HAP-1 (cell line): ENCODE data around the gene NAT14.
"Not testable (repeated sequence)": the region's sequence is repeated elsewhere in the genome, so short reads cannot be mapped to it uniquely, and the experiment has no call there.

Experiments
- DNase-seq, 2 experiments: peaks; one replicate each; pipeline ENCODE4 v3.0.0-alpha.2; 2016 to 2020; ENCODE audit warnings: low spot score in 2 of 2
- H3K27me3 ChIP-seq: fragments of 250-450 bp; sonication (Bioruptor Pico); 2 replicates; pipeline ENCODE4 v1.5.1; 2020; ENCODE audit warnings: low read depth, mild to moderate bottlenecking, moderate library complexity
- H3K36me3 ChIP-seq: fragments of 250-450 bp; sonication (Bioruptor Pico); replicated peaks from 2 replicates; pipeline ENCODE4 v1.5.1; 2020; ENCODE audit warnings: mild to moderate bottlenecking
- H3K4me1 ChIP-seq: fragments of 250-450 bp; sonication (Bioruptor Pico); 2 replicates; pipeline ENCODE4 v1.5.1; 2020; ENCODE audit warnings: mild to moderate bottlenecking
- H3K4me3 ChIP-seq: fragments of 250-450 bp; sonication (Bioruptor Pico); 2 replicates; pipeline ENCODE4 v1.5.1; 2020; ENCODE audit warnings: mild to moderate bottlenecking, moderate library complexity
- H3K9me3 ChIP-seq: fragments of 250-450 bp; sonication (Bioruptor Pico); 2 replicates; pipeline ENCODE4 v1.5.1; 2020; ENCODE audit warnings: mild to moderate bottlenecking, moderate library complexity
- in situ Hi-C: fragments of 300-500 bp; cut with MboI; formaldehyde crosslinking; loops from 3 replicates; pipeline ENCODE4 v1.14.3; 2020; ENCODE audit warnings: low sequenced_read_pairs, inconsistent platforms, mixed read lengths

NAT14 gene

DNA sequence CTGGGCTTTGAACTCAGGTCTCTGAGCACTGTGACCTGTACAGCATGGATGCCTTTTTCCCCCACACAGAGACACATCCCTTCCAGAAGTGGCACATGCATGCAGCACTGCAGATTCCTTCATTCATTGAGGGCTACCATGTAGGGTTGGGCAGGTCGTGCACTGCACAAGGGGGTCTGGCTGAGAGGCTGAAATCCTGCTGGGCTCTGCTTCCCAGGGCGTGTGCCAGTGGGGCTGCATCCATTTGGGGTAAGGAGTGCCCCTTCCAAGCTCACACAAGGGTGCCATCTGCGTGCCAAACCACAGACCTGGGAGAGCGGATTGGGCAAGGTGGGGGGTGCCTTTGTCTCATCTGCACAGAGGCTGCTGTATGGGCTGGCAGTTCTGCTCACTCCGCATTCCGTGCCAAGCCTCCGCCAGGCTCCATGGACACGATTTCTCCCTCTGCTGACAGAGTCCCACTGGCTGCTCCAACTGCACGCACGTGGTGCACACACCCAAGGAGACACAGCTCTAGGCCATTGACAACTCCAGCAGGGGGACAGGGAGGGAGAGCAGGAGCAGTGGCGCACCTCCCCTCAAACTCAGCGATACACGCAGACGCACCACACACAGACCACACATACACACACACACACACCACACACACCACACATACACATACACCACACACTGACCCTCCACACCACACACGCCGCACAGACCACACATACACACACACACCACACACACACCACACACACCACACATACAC, 37.4 kb upstream of the NAT14 start:
- H3K4me3 ChIP-seq = no peak overlapping the region
- H3K36me3 ChIP-seq = no peaks in the 10 kb centered on the region
- H3K9me3 ChIP-seq = no peaks in the 10 kb centered on the region
- in situ Hi-C loops = no loop called here
- no peaks in the 10 kb centered on the region for H3K4me1 ChIP-seq
- H3K27me3 ChIP-seq = peaks cover 52% of the 10 kb centered on the region
- DNase-seq = peak; percentile 39 to 45

DNA sequence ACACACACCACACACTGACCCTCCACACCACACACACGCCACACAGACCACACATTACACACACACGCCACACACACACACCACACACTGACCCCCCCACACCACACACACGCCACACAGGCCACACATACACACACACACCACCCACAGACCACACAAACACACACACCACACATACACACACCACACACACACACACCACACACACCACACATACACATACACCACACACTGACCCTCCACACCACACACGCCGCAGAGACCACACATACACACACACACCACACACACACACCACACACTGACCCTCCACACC, 36.9 kb upstream of the NAT14 start:
- H3K9me3 ChIP-seq, in situ Hi-C loops, H3K4me3 ChIP-seq, H3K36me3 ChIP-seq, DNase-seq, H3K4me1 ChIP-seq: not testable (repeated sequence)
- H3K27me3 ChIP-seq = peaks cover 50% of the 10 kb centered on the region

DNA sequence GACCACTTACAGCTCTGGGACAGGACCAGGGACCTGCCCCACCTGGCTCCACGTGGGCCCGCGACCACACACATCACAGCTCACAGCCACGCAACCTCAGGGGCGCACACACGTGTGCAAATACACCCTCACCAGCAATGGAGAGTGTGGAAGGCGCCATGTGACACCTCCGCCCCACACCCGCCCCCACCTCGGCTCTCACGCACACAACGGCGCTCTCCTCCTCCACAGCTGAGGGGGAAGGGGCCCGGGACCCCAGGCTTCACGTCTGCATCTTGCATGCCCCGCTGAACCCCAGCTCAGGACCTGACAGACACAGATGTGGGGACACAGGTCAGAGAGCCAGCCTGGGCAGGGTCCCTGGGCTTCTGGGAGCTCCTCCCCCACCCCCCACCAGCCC, 35.5 kb upstream of the NAT14 start:
- no peak for DNase-seq
- in situ Hi-C loops = no loop called here
- no peaks in the 10 kb centered on the region for H3K4me1 ChIP-seq
- H3K9me3 ChIP-seq = no peaks in the 10 kb centered on the region
- H3K36me3 ChIP-seq = peaks cover 3% of the 10 kb centered on the region; the same call in 1 of the 2 replicates
- no peak overlapping the region for H3K4me3 ChIP-seq
- H3K27me3 ChIP-seq = peaks cover 38% of the 10 kb centered on the region

DNA sequence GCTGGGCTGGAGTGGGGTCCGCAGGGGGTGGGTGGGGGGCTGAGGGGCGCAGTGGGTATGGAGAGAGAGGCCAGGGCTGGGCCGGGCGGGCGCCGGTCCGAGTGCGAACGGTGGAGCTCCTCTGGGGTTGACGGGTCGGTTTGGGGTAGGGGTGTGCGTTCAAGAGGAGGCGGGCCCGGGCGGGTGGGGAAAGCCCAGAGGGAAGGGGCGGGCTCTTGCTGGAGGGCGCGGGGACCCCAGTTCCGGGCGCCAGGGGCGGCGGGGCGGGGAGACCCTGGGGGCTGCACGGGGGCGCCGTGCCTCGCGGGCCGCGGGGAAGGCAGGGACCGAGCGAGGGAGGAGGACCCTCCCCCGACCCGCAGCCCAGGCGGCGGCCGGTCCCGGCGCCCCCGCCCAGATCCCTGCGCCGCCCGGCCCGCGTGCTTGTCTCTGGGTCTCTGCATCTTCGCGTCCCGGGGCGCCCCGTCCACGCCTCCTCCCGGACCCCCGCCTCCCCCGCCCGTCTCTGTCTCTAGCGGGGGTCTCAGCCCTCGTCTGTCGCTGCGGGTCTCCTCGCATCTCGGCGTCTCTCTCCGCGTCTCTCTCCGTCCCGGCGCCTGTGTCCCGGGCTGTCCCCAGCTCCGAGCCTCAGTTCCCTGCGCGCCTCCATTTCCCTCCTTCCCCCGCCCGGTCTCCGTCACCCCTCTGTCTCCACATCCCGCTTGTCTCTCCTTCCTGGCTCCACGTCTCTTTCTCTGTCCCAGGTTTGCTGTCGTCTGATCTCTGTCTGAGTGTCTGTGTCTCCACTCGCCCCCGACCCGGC, 33.6 kb upstream of the NAT14 start:
- peak in 1 of 2 experiments; percentile 45 for DNase-seq
- peak overlapping the region; percentile 24 for H3K4me3 ChIP-seq
- in situ Hi-C loops = no loop called here
- peaks cover 8% of the 10 kb centered on the region; the same call in 1 of the 2 replicates for H3K36me3 ChIP-seq
- H3K4me1 ChIP-seq = no peaks in the 10 kb centered on the region
- H3K27me3 ChIP-seq = peaks cover 26% of the 10 kb centered on the region
- no peaks in the 10 kb centered on the region for H3K9me3 ChIP-seq

DNA sequence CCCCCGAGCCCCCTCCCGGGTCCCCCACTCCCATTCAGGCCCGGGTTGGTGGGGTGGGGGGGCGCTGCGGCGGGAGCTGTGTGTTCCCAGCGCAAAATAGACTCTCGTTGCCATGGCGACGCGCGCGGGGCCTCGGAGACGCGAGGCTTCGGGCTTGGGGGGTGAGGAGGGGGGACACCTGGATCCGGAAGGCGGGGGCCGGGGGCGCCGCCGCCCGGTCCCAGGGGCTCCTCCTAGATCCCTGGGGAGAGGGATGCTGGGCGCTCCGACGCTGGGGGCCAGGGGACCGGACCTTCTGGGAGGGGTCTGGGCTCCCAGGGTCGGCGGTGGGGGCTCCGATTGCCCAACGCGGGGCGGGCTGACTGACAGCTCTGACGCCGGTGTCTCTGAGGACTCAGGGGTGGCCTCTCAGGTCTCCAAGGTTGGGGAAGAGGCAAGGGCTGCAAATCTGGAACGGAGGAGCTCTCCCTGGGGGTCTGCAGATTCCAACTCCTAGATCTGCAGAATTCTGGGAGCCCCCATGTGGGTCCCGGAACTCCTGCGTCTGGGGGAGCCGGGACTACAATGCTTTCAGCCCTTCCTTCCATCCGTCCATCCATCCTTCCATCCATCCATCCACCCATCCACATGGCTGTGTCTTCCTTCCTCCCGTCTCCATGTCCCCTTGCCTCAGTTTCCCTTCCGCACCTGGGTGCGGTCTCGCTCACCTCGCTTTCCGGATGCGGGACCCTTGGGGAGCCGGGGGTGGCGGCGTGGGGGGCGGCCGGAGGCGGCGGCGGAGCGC, 32.8 kb upstream of the NAT14 start:
- Histone ChIP-seq H3K4me3 (peak overlapping the region; percentile 24; the same call in 1 of the 2 replicates), H3K9me3 (no peaks in the 10 kb centered on the region), H3K27me3 (peaks cover 21% of the 10 kb centered on the region), H3K4me1 (no peaks in the 10 kb centered on the region), H3K36me3 (peaks cover 8% of the 10 kb centered on the region; the same call in 1 of the 2 replicates)
- DNase-seq = peak in 1 of 2 experiments; percentile 53
- in situ Hi-C loops = no loop called here

DNA sequence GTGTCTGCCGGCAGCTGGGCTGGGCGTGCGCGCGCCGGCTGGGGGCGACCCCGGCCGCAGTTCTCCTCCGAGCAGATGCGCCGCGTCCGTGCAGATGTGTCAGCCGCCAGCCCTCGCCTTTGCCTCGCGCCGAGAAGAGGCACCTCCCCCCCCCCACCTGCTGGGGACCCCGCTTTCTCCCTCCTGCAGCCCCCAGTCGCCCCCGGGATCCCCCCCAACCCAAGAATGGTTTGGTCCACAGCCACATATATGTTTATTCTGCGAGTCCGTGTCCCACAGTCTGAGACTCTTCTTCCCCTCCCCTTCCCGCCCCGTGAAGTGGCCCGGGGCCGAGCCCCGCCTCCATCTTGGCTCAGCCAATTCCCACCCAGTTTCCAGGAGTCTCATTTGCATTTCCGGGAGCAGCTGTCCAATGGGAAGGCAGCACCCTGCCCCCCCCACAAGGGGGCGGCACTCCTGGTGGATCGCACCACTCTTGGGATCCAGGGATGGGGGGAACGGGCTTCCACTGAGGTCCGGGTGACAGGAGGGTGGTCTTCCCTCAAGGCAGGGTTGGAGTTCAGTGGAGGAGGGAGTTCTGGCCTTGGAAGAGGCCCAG, 32.1 kb upstream of the NAT14 start:
- no peak overlapping the region for H3K4me3 ChIP-seq

DNA sequence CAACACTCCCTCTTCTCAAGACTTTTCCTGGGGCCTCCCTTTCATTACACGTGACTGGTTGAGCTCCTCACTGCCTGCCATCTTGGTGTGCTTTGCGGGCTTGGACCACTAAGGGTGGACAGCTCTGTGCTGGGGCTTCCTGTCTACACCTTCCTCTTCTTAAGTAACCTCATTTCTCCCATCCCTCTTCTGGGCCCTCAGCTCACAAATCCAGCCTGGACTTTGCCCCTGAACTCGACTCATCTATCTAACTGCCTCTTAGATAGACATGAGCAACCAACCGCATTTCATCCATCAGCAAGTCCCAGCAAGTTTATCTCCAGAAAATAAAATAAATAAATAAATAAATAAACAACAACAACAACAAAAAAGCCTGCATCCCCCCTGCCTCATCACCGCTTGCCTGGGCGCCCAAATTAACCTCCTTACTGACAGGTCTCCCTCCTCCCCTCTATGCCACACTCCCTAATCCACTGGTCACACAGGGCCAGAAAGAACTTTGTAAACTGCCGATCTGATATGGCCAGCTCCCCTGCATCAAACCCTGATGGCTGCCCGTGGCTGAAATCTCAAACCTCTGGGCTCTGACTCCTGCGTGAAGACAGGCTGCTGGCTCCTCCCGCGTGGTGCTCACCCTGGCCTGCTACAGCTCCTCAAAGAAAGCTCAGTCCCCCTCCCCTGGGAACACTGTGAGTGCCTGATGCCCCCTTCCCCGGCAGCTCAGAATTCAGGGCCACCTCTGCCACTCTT, 31.3 kb upstream of the NAT14 start:
- H3K27me3 ChIP-seq = peaks cover 19% of the 10 kb centered on the region
- in situ Hi-C loops = no loop called here
- H3K4me3 ChIP-seq = no peak overlapping the region
- peaks cover 8% of the 10 kb centered on the region; the same call in 1 of the 2 replicates for H3K36me3 ChIP-seq
- no peaks in the 10 kb centered on the region for H3K9me3 ChIP-seq
- no peak for DNase-seq
- H3K4me1 ChIP-seq = peaks cover 3% of the 10 kb centered on the region

More for the DNA sequence above, 32.1 kb upstream of the NAT14 start:
- in situ Hi-C loops = no loop called here
- DNase-seq = peak; percentile 54 to 84
- H3K36me3 ChIP-seq = peaks cover 8% of the 10 kb centered on the region; the same call in 1 of the 2 replicates
- no peaks in the 10 kb centered on the region for H3K9me3 ChIP-seq
- H3K27me3 ChIP-seq = peaks cover 19% of the 10 kb centered on the region
- H3K4me1 ChIP-seq = no peaks in the 10 kb centered on the region; the same call in 1 of the 2 replicates

DNA sequence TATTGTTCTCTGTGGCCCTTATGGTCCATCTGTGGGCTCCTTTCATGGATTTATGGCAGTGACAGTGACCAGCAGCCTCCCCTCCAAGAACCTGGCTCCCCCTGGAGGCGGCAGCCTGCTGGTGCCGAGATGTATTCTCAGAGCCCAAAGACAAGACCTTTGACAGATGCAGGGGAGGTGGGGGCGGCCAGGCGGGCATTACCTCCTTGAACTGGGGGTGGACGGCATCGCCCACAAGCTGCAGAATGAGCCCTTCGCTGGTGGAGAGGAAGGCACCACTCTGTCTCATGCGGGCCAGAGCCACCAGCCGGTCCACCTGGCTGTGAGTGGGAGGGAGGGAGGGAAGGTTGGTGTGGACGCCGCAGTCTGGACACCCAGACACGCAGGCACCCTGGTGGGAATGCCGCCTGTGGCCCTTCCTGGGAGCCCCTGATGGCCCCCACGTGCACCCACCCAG, 30.2 kb upstream of the NAT14 start:
- peak in 1 of 2 experiments; percentile 71 for DNase-seq
- Histone ChIP-seq H3K4me1 (peaks cover 14% of the 10 kb centered on the region), H3K4me3 (no peak overlapping the region), H3K36me3 (peaks cover 8% of the 10 kb centered on the region; the same call in 1 of the 2 replicates), H3K27me3 (peaks cover 12% of the 10 kb centered on the region), H3K9me3 (no peaks in the 10 kb centered on the region)
- in situ Hi-C loops = no loop called here

DNA sequence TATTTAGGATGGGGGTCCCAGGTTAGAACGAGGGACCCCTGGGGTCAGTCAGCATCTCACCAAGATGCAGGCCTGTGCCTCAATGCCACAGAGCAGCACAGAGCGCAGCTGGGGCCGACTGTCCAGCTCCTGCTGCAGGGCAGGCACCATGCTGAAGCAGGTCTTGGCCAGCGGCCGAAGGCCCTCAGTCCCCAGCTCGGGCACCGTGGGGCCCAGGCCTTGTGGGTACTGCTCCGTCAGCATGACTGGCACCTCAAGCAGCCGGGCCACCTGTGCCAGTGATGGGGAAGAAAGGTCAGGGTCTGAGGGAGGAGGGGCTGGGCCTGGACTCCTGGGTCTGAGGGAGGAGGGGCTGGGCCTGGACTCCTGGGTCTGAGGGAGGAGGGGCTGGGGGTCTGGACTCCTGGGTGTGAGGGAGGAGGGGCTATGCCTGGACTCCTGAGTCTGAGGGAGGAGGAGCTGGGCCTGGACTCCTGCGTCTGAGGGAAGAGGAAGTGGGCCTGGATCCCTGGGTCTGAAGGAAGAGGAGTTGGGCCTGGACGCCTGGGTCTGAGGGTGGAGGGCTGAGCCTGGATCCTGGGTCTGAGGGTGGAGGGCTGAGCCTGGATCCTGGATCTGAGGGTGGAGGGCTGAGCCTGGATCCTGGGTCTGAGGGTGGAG, 29.3 kb upstream of the NAT14 start:
- H3K36me3 ChIP-seq = peaks cover 8% of the 10 kb centered on the region; the same call in 1 of the 2 replicates
- H3K4me1 ChIP-seq = peaks cover 20% of the 10 kb centered on the region
- H3K4me3 ChIP-seq = no peak overlapping the region
- no peak for DNase-seq
- H3K27me3 ChIP-seq = peaks cover 12% of the 10 kb centered on the region
- H3K9me3 ChIP-seq = no peaks in the 10 kb centered on the region
- in situ Hi-C loops = no loop called here

DNA sequence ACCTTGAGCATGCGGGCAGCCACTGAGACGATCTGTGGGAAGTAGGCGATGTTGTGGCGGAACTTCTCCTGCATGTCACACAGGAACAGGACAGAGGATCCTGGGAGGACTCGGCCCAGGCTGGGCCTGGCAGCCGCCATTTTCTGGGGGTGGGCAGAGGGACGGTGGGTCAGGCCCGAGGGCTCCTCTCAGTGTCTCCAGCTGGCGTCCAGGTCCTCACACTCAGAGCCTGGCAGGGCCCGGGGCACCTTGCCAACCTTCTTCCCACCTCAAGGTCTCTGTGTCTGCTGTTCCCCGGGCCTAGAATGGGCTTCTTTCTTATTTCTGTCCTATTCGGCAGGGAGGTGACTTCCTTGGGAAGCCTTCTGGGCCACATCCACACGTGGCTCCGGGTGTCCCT, 28.6 kb upstream of the NAT14 start:
- Histone ChIP-seq H3K27me3 (peaks cover 9% of the 10 kb centered on the region), H3K9me3 (no peaks in the 10 kb centered on the region), H3K4me1 (peaks cover 22% of the 10 kb centered on the region), H3K36me3 (peaks cover 8% of the 10 kb centered on the region; the same call in 1 of the 2 replicates), H3K4me3 (no peak overlapping the region)
- no peak for DNase-seq
- in situ Hi-C loops = no loop called here

DNA sequence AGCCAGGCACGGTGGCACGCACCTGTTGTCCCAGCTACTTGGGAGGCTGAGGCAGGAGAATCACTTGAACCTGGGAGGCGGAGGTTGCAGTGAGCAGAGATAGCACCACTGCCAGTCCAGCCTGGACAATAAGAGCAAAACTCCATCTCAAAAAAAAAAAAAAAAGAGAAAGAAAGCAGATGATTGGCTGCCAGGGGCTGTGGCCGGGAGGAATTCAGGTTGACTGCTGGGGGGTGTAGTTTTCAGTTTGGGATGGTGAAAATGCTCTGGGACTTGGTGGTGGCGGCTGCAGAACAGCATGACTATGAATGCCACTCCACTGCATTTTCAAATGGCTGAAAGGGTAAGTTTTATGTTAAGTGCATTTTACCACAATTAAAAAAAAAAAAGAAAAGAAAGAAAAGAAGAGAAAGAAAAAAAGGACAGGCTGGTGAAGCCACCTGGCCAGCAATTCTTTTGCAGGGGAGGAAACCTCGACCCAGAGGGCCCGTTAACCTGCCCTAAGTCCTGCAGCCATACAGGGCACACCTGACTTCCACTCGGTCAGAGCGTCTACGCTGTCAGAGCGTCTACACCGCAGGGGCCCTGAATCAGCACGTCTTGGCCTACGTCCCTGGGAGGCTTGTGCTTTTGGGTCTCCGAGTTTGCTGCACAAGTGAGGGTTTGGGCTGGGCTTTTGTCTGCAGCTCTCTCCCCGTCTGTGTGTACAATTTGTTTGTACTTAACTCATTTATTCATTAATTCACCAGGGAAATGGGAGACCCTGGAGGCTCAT, 27.1 kb upstream of the NAT14 start:
- no peak overlapping the region for H3K4me3 ChIP-seq
- in situ Hi-C loops = no loop called here

DNA sequence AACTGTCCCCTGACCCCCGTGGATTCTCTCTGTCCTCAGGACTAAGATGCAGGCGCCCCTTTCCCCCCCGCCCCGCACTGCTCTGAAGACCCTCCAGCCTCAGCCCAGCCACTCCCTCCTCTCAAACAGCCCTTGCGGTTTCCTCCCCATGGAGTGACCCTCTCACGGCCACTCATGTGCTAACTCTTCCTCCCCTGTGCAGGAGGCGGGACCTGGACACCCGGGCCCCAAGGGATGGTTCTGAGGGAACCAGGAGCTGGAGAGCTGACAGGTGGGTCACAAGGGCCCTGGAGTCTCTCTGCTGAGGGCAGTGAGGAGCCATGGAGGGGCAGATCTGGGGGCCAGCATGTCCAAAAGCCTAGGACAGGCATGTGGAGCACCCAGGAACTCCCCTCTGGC, 25.4 kb upstream of the NAT14 start:
- in situ Hi-C loops = no loop called here
- DNase-seq = peak; percentile 68 to 73

More for the DNA sequence above, 27.1 kb upstream of the NAT14 start:
- peaks cover 8% of the 10 kb centered on the region; the same call in 1 of the 2 replicates for H3K36me3 ChIP-seq
- H3K9me3 ChIP-seq = no peaks in the 10 kb centered on the region
- DNase-seq = no peak
- H3K4me1 ChIP-seq = peaks cover 26% of the 10 kb centered on the region
- H3K27me3 ChIP-seq = no peaks in the 10 kb centered on the region

More for the DNA sequence above, 25.4 kb upstream of the NAT14 start:
- Histone ChIP-seq H3K9me3 (no peaks in the 10 kb centered on the region), H3K4me3 (peak overlapping the region; percentile 6; the same call in 1 of the 2 replicates), H3K4me1 (peaks cover 26% of the 10 kb centered on the region), H3K27me3 (no peaks in the 10 kb centered on the region), H3K36me3 (peaks cover 5% of the 10 kb centered on the region; the same call in 1 of the 2 replicates)
